EL (cell line): ENCODE data around the gene DRGX.

Experiments
- DNase-seq: peaks from one replicate; pipeline ENCODE4 v3.0.0-alpha.2; 2016

DRGX gene

GRCh38 chr10:49395741-49396665 is at the start of gene DRGX:
Gene DRGX, minus strand, starts transcription at chr10:49396089. Its CDS starts 649 bp downstream, at chr10:49395440.
- no peak for DNase-seq

- no peak for DNase-seq
Observed at GRCh38 chr10:49444349-49444748, 48.5 kb upstream of the DRGX start.

GRCh38 chr10:49442863-49443262 is 47.0 kb upstream of the DRGX start:
- no peak for DNase-seq

- no peak for DNase-seq
Observed at GRCh38 chr10:49441488-49442476, 45.9 kb upstream of the DRGX start.

GRCh38 chr10:49435225-49435624 is 39.3 kb upstream of the DRGX start:
- no peak for DNase-seq

GRCh38 chr10:49433069-49433468 is 37.2 kb upstream of the DRGX start:
- DNase-seq: no peak

GRCh38 chr10:49431426-49431825 is 35.5 kb upstream of the DRGX start:
- no peak for DNase-seq

- DNase-seq: no peak
Observed at GRCh38 chr10:49429458-49429857, 33.6 kb upstream of the DRGX start.

- DNase-seq: no peak
Observed at GRCh38 chr10:49426490-49427360, 30.8 kb upstream of the DRGX start.

GRCh38 chr10:49419005-49419404 is 23.1 kb upstream of the DRGX start:
- no peak for DNase-seq

GRCh38 chr10:49418328-49418727 is 22.4 kb upstream of the DRGX start:
- no peak for DNase-seq

- no peak for DNase-seq
Observed at GRCh38 chr10:49418053-49418326, 22.1 kb upstream of the DRGX start.

GRCh38 chr10:49417311-49418052 is 21.6 kb upstream of the DRGX start:
- no peak for DNase-seq

GRCh38 chr10:49415846-49416245 is 20.0 kb upstream of the DRGX start:
- no peak for DNase-seq

- DNase-seq: no peak
Observed at GRCh38 chr10:49415109-49415508, 19.2 kb upstream of the DRGX start.

GRCh38 chr10:49414496-49414895 is 18.6 kb upstream of the DRGX start:
- DNase-seq: no peak

GRCh38 chr10:49412571-49412970 is 16.7 kb upstream of the DRGX start:
- DNase-seq: no peak

GRCh38 chr10:49410365-49411074 is 14.6 kb upstream of the DRGX start:
- no peak for DNase-seq

- DNase-seq: no peak
Observed at GRCh38 chr10:49409755-49410154, 13.9 kb upstream of the DRGX start.

- no peak for DNase-seq
Observed at GRCh38 chr10:49408519-49409306, 12.8 kb upstream of the DRGX start.
